Measurements from ENCODE around the gene MDM2.

Gene MDM2

DNA sequence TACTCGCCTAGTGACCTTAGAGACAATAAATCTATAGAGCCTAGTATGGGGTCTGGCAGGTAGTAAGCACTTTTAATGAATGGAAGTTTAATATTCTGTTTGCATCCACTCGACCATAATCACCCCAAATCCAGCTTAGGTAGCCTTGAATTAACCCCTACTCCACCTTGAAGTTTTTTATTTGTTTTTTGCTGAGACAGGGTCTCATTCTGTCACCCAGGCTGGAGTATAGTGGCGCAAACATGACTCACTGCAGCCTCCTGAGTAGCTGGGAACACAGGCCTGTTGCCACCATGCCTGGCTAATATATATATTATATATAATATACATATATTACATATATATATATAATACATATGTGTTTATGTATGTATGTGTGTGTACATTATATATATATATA is 38.8 kb downstream of the MDM2 start:
- no peak for TF ChIP-seq FOXP2 (optimal IDR thresholded peaks at IDR 0.05; ENCODE audit: borderline replicate concordance, extremely low read depth, extremely low read length, insufficient read depth)
- TF ChIP-seq, protein P1, sequence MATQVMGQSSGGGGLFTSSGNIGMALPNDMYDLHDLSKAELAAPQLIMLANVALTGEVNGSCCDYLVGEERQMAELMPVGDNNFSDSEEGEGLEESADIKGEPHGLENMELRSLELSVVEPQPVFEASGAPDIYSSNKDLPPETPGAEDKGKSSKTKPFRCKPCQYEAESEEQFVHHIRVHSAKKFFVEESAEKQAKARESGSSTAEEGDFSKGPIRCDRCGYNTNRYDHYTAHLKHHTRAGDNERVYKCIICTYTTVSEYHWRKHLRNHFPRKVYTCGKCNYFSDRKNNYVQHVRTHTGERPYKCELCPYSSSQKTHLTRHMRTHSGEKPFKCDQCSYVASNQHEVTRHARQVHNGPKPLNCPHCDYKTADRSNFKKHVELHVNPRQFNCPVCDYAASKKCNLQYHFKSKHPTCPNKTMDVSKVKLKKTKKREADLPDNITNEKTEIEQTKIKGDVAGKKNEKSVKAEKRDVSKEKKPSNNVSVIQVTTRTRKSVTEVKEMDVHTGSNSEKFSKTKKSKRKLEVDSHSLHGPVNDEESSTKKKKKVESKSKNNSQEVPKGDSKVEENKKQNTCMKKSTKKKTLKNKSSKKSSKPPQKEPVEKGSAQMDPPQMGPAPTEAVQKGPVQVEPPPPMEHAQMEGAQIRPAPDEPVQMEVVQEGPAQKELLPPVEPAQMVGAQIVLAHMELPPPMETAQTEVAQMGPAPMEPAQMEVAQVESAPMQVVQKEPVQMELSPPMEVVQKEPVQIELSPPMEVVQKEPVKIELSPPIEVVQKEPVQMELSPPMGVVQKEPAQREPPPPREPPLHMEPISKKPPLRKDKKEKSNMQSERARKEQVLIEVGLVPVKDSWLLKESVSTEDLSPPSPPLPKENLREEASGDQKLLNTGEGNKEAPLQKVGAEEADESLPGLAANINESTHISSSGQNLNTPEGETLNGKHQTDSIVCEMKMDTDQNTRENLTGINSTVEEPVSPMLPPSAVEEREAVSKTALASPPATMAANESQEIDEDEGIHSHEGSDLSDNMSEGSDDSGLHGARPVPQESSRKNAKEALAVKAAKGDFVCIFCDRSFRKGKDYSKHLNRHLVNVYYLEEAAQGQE (IDR thresholded peaks at IDR 0.05; ENCODE audit: insufficient read depth in 1 of 2, low read depth in 2 of 2, low read length in 2 of 2): no peak
- no peak for TF ChIP-seq TAF1 (IDR thresholded peaks at IDR 0.05; ENCODE audit: borderline replicate concordance, insufficient read depth, low read length)
- no peak for TF ChIP-seq SIN3A (IDR thresholded peaks at IDR 0.05; ENCODE audit: borderline replicate concordance, insufficient read depth, low read length)
- TF ChIP-seq POLR2AphosphoS5 (IDR thresholded peaks at IDR 0.05; ENCODE audit: low read depth, low read length): no peak

DNA sequence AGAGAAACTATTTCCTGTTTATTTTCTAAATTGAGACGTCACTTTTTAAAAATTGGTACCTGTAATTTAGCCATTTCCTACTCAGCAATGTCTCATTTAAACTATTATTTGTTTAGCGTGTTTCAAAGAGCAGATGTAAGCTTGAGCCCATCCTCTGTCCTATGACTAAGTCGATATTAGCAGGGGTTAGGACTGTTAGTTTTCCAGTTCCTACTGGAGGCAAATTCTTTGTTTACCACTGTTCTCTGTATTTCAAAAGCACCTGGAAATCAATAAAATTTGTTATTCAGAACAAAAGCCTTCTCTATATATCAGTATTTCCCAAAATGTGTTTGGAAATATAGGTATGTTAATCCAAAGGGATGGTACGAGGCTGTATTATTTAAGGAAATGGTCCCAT is 42.4 kb downstream of the MDM2 start:
- no peak for TF ChIP-seq FOXP2 (optimal IDR thresholded peaks at IDR 0.05; ENCODE audit: borderline replicate concordance, extremely low read depth, extremely low read length, insufficient read depth)
- no peak for TF ChIP-seq TAF1 (IDR thresholded peaks at IDR 0.05; ENCODE audit: borderline replicate concordance, insufficient read depth, low read length)
- TF ChIP-seq, protein P1 (IDR thresholded peaks at IDR 0.05; ENCODE audit: insufficient read depth in 1 of 2, low read depth in 2 of 2, low read length in 2 of 2): no peak
- TF ChIP-seq SIN3A (IDR thresholded peaks at IDR 0.05; ENCODE audit: borderline replicate concordance, insufficient read depth, low read length): no peak
- no peak for TF ChIP-seq POLR2AphosphoS5 (IDR thresholded peaks at IDR 0.05; ENCODE audit: low read depth, low read length)

DNA sequence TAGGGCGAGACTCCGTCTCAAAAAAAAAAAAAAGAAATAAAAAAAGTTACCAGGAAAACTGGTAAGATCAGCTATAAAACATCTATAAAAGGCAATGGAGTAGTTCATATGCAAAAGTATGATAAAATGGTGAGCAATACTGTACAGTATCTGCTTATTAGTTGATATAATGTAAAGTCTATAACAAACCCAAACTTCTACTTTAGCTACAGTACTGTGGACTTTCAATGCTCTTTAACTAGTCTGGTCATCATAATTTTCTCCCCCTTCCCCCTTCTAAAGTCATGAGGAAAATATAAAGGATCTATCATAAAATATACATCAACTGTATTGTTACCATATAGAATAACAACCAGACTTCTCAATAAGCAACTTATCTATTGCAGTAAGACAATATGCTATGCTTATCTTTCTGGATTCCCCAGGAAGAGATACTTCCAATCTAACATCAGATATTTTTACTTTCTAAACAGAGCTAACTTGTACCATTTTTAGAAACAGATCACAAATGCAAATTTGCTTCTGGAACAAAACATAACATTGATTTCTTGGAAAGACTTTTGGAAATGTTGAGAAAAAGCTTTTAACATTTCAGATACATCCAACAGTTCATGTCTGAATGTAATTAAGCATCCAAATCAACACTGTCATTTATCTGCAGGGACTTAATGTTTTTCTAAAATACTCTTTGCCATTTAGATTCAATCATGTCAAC is 43.8 kb downstream of the MDM2 start:
- TF ChIP-seq, protein P1 (IDR thresholded peaks at IDR 0.05; ENCODE audit: insufficient read depth in 1 of 2, low read depth in 2 of 2, low read length in 2 of 2): no peak
- no peak for TF ChIP-seq POLR2AphosphoS5 (IDR thresholded peaks at IDR 0.05; ENCODE audit: low read depth, low read length)

DNA sequence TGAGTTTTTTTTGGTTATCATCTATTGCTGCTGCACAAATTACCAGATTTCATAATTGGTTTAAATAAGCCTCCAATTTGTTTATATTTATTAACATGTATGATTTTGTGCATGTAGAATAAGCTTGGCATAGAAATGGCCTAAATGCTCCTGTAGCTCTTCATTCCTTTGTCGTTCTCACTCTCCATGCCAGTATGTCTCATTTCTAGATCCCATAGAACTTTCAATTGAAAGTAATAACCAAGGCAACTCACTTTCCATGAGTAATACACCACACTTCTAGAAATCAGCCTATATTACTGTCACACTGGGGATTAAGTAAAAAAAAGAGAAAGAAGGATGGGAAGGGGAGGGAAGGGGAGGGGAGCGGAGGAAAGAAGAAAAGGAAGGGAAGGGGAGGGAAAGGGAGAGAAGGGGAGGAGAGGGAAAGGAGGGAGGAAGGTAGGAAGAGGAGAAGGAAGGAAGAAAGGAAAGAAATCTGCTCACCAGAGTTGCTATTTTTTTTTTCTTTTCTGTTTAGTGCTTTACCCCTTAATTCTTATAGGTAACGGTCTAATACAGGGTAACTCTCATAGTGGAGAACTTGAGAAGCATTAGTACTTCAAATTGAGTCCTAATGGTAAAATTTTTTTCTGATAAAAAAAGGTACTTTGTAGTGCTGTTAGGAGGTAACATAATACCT is 45.6 kb downstream of the MDM2 start:
- TF ChIP-seq TAF1 (IDR thresholded peaks at IDR 0.05; ENCODE audit: borderline replicate concordance, insufficient read depth, low read length) (no peak), SIN3A (IDR thresholded peaks at IDR 0.05; ENCODE audit: borderline replicate concordance, insufficient read depth, low read length) (no peak), POLR2AphosphoS5 (IDR thresholded peaks at IDR 0.05; ENCODE audit: low read depth, low read length) (no peak), FOXP2 (optimal IDR thresholded peaks at IDR 0.05; ENCODE audit: borderline replicate concordance, extremely low read depth, extremely low read length, insufficient read depth) (no peak)
- TF ChIP-seq, protein P1 (IDR thresholded peaks at IDR 0.05; ENCODE audit: insufficient read depth in 1 of 2, low read depth in 2 of 2, low read length in 2 of 2): no peak

All from PFSK-1 (cell line).